Esophagus squamous epithelium (tissue), 4 donors: ENCODE measurements around the gene C3orf18.

Experiments used
- CTCF ChIP-seq, 6 experiments: fragments of 450-650 bp in 4 of 6; fragments of 200-600 bp in 2 of 6; sonication (generic) in 2 of 6; IDR thresholded peaks; one replicate each; pipeline ENCODE4 v1.5.1; 2016 to 2019; ENCODE audit warnings: antibody characterized with exemption in 6 of 6, mild to moderate bottlenecking in 4 of 6, moderate library complexity in 4 of 6
- POLR2A ChIP-seq, 4 donors: fragments of 450-650 bp; IDR thresholded peaks; one replicate each; pipeline ENCODE4 v1.6.1; 2017; ENCODE audit warnings: antibody characterized with exemption in 4 of 4, mild to moderate bottlenecking in 4 of 4, moderate library complexity in 3 of 4

GRCh38 chr3:50559702-50560101 lies 7.8 kb downstream of the C3orf18 start:
- TF ChIP-seq CTCF (IDR thresholded peaks at IDR 0.05) (no peak), POLR2A (IDR thresholded peaks at IDR 0.05) (no peak)
